8988T (cell line): ENCODE results near the gene HNRNPUL2.
A peak's percentile ranks its signal among the peaks of the same experiment; 100 is the strongest.

Source experiments
- DNase-seq: peaks from one replicate; pipeline ENCODE4 v3.0.0; 2011

HNRNPUL2 gene

DNA sequence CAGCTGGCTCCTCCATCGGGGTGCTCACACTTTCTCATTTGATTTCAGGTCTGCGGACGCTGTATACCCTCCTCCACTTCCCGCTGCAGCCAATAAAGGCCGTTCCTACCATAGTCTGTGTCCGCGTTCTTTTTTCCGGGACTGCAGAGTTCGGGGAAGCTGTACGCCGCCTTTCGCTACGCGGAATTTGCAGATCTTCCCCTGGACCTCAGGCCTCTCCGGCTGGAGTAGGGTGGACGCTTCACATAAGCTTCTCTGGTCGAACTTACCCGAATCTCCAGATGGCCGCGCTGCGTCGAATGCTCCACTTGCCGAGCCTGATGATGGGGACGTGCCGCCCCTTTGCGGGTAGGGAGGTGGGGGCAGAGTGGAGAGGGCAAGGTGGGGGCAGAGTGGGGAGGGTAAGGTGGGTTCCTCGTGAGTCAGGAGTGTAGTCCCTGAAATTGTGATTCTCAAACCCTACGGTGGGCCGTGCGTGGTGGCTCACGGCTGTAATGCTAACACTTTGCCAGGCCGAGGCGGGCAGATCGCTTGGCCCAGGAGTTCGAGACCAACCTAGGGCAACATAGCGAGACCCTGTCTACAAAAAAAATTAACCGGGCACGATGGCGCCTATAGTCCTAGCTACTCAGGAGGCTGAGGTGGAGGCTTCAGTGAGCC lies 61.5 kb downstream of the HNRNPUL2 start:
- DNase-seq: no peak

DNA sequence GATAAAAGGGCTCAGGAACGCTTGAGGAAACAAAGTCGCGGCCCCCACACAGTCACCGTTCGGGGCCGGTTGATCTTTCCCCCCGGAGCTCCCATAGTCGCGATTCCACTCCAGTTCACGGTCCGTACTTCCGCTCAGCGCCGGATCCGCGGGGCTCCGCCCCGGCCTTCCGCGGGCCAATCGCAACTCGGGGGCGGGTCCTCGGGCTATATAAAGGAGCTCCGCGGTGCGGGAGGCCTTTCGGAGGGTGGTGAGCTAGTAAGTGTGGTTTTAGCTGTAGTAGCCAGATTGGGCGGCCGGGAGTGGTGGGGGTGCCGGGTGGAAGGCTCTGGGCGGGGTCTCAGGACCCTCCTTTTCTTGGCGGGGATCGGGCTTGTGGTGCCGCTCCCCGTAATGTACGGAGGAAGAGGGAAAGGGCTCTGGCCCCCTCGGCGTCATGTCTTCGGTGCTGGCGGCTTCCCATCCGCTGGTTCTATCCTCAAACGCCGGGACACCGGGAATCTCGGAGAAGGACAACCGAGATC lies 62.1 kb downstream of the HNRNPUL2 start, which contains the start of the genes C11orf98 and CSKMT:
Gene C11orf98 (minus strand): TSS at position 136 of the 524 bp plus-strand sequence. CDS start 41 bp downstream, at position 95.
Gene CSKMT (plus strand): TSS at position 238 of the 524 bp plus-strand sequence. CDS start 568 bp downstream, outside the sequence.
- peak; percentile 91 for DNase-seq

DNA sequence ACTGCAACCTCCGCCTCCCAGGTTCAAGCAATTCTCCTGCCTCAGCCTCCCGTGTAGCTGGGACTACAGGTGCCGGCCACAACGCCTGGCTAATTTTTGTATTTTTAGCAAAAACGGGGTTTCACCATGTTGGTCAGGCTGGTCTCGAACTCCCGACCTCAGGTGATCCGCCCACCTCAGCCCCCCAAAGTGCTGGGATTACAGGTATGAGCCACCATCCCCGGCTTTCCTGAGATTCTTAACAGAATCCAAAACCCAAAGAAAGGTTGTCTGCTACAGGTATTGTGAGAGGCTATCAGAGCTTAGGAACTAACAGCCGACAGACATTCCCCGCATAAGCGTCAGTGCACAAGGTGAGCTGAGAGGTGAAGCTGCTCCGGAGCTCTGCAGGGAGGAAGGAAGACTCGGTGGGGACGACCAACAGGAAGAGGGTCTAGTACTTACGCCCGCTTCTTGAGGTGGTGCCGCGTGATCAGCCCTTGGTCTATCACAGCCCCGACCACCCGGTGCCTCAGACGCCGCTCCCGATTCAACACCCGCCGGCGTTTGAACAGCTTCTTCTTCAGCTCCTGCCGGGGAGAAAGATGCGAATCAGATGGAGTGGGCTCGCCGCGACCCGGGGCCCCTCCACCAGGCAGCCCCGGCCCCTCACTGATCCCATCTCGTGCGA lies 62.7 kb downstream of the HNRNPUL2 start:
- DNase-seq: no peak
